Thoracic aorta (tissue), 2 donors: ENCODE data around the gene FAM170B. TPM values are rescaled to one million over a fixed set of nuclear protein-coding genes. Genes with fewer than 3 reads are reported as not detected.

Experiments
- ATAC-seq: fragments of 150-250 bp; one replicate; pipeline ENCODE4 v1.8.0; 2017; ENCODE audit warnings: low read depth; ENCODE audit not compliant: insufficient number of reproducible peaks, low FRiP score
- DNase-seq: peaks from one replicate; pipeline ENCODE4 v3.0.0-alpha.2; 2020; ENCODE audit warnings: low spot score
- H3K27ac ChIP-seq, 2 donors: fragments of 200-600 bp; sonication (generic); 1 replicate in 1 of 2; 2 replicates in 1 of 2; pipeline ENCODE4 v1.5.1; 2016; ENCODE audit warnings: mild to moderate bottlenecking in 2 of 2, moderate library complexity in 2 of 2
- H3K27me3 ChIP-seq: fragments of 200-600 bp; sonication (generic); replicated peaks from 2 replicates; pipeline ENCODE4 v1.6.0; 2016; ENCODE audit warnings: mild to moderate bottlenecking; ENCODE audit not compliant: insufficient read depth
- H3K36me3 ChIP-seq: fragments of 200-600 bp; sonication (generic); one replicate; pipeline ENCODE4 v1.5.1; 2016
- H3K4me1 ChIP-seq, 2 donors: fragments of 200-600 bp; sonication (generic); 1 replicate in 1 of 2; 2 replicates in 1 of 2; pipeline versions ENCODE4 v1.5.1 to v1.6.0; 2016; ENCODE audit warnings: low read depth in 2 of 2, mild to moderate bottlenecking in 1 of 2; ENCODE audit not compliant: control insufficient read depth in 1 of 2
- H3K4me3 ChIP-seq: fragments of 200-600 bp; sonication (generic); 2 replicates; pipeline ENCODE4 v1.5.1; 2016; ENCODE audit warnings: mild to moderate bottlenecking
- H3K9me3 ChIP-seq: fragments of 200-600 bp; sonication (generic); 2 replicates; pipeline ENCODE4 v1.5.1; 2016
- CTCF ChIP-seq: fragments of 200-600 bp; sonication (generic); IDR thresholded peaks from one replicate; pipeline ENCODE4 v1.5.1; 2019; ENCODE audit warnings: antibody characterized with exemption
- total RNA-seq, 2 donors: library from RNA; depleted of rRNA; stranded (reverse); fragments of >200 nt; gene quantifications; one replicate each; pipeline versions ENCODE4 v1.1.0 to v1.2.3, GENCODE V29; 2016

The FAM170B gene
- total RNA-seq, 2 donors from 2014 or later: not detected

- DNase-seq (no peak), ATAC-seq (no peak)
- TF ChIP-seq CTCF: peak; percentile 63
- no peaks in the 10 kb centered on the region for H3K4me1 ChIP-seq
- no peak overlapping the region for H3K27ac ChIP-seq
- no peaks in the 10 kb centered on the region for H3K27me3 ChIP-seq
- H3K36me3 ChIP-seq: no peaks in the 10 kb centered on the region
- H3K9me3 ChIP-seq: no peaks in the 10 kb centered on the region
- no peak overlapping the region for H3K4me3 ChIP-seq
Measured at GRCh38 chr10:49164559-49165188, 30.9 kb upstream of the FAM170B start.

DNA sequence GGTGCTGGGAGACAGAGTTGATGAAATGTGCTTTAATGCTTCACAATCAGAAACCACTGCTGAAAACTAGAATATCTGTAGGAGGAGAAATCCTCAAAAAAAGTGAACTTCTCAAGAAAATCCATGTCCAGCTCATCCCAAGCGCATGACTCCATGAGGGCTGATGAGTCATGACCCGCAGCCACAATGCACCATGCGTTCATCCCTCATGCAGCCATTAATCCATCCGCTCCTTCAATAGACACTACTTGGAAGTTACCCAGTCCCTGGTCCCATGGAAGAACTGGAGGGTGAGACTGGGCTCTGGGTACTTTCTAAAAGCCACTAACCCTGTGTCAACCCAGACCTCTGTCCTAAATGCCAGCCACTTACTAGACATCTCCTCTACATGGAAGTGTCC is 29.9 kb upstream of the FAM170B start:
- ATAC-seq (no peak), DNase-seq (no peak)

DNA sequence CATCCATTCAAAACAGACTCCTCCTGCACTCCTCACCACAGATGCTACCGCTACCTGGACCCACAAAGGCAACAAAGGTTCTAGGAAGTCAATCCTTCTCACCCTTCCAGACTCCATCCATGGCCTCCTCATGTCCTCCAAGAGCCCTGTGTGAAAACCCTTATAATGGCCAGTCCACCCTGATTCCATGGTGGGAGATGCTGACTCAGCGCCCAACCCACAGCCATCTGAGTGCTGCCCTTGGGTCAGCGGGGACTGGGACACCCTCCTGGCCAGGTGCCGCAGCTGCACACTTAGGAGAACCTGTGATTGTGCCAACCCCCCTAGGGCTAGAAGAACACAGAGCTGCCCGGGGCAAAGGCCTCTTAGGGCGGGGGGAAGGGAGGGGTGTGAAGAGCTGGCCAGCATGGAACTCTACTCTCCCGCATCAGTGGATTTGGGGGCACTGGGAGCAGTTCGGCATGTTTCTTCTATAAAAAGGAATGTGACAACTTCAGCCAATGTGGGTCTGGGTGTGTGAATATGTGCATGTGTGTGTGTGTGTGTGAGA is 29.0 kb upstream of the FAM170B start:
- no peaks in the 10 kb centered on the region for H3K36me3 ChIP-seq
- H3K27me3 ChIP-seq: no peaks in the 10 kb centered on the region
- TF ChIP-seq CTCF: no peak
- ATAC-seq (no peak), DNase-seq (no peak)
- no peak overlapping the region for H3K4me3 ChIP-seq
- H3K9me3 ChIP-seq: no peaks in the 10 kb centered on the region
- H3K27ac ChIP-seq: no peak overlapping the region
- no peaks in the 10 kb centered on the region for H3K4me1 ChIP-seq

More for the DNA sequence above, 29.9 kb upstream of the FAM170B start:
- TF ChIP-seq CTCF: no peak
- no peaks in the 10 kb centered on the region for H3K4me1 ChIP-seq
- no peak overlapping the region for H3K4me3 ChIP-seq
- no peak overlapping the region for H3K27ac ChIP-seq
- H3K36me3 ChIP-seq: no peaks in the 10 kb centered on the region
- no peaks in the 10 kb centered on the region for H3K27me3 ChIP-seq
- H3K9me3 ChIP-seq: no peaks in the 10 kb centered on the region

DNA sequence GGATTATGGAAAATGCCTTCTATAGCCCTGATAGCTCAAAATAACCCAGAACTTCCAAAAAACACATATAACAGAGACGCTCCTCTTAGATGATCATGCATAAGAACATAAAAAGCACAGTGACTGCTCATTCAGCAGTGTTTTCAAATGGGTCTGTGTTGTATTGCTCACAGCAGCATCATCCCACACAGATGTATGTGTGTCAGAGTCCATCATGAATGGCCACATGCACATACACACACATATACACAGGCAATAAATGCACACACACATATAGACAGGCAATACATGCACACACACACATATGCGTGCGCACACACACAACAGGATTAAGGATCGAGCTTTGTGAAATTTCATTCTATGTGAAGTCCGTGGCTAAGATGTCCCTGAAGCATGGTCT is 28.2 kb upstream of the FAM170B start:
- Histone ChIP-seq H3K27me3 (no peaks in the 10 kb centered on the region), H3K27ac (no peak overlapping the region), H3K36me3 (no peaks in the 10 kb centered on the region), H3K9me3 (no peaks in the 10 kb centered on the region), H3K4me1 (no peaks in the 10 kb centered on the region), H3K4me3 (no peak overlapping the region)
- TF ChIP-seq CTCF: no peak
- no peak for DNase-seq
- ATAC-seq: no peak

DNA sequence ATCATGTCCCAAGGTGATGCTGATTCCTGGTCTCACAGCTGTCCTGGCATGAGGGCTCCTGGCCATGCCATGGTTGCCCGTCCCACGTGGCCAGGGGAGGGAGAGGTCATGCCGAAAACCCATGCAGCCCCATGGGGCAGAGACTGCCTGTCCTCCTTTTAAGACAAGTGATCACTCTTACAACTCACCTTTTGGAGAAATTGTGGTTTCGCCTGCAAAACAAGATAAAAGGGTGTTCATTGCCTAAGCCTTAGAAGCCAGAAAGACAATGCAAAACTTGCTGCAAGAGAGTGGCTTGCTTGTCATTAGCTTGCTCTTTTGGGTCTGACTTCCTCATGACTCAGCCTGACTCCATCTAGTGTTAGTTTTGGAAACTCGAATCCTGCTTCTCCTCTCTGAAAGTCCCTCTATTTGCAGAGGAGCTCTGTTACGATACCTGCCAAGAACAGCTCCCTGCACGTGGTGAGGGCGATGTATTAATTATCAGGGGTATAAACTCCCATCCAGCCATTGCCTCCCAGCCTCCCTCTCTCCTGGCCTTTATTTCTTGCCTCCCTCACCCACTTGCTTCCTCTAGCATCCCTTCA is 27.7 kb upstream of the FAM170B start:
- ATAC-seq: peak; percentile 46
- no peaks in the 10 kb centered on the region for H3K4me1 ChIP-seq
- H3K36me3 ChIP-seq: no peaks in the 10 kb centered on the region
- TF ChIP-seq CTCF: peak; percentile 52
- DNase-seq: no peak
- no peaks in the 10 kb centered on the region for H3K9me3 ChIP-seq
- no peak overlapping the region for H3K27ac ChIP-seq
- no peaks in the 10 kb centered on the region for H3K27me3 ChIP-seq
- no peak overlapping the region for H3K4me3 ChIP-seq
